Neuronal stem cell (in vitro differentiated cells): Measurements from ENCODE around the gene RTEL1.
"Not testable (repeated sequence)": the region's sequence is repeated elsewhere in the genome, so short reads cannot be mapped to it uniquely, and the experiment has no call there.

ENCODE experiments used
- DNase-seq: peaks from one replicate; pipeline ENCODE4 v3.0.0-alpha.2; 2013; ENCODE audit warnings: low spot score
- H2AFZ ChIP-seq: one replicate; pipeline ENCODE4 v1.6.1; 2013; ENCODE audit warnings: mild to moderate bottlenecking, low read length, inconsistent platforms
- H2AK5ac ChIP-seq: 2 replicates; pipeline ENCODE4 v1.6.1; 2013; ENCODE audit warnings: low read depth, mild to moderate bottlenecking, inconsistent platforms, low read length, moderate library complexity, mixed read lengths
- H2BK120ac ChIP-seq: 2 replicates; pipeline ENCODE4 v1.6.1; 2013; ENCODE audit warnings: low read depth, mild to moderate bottlenecking, inconsistent platforms, low read length, moderate library complexity, mixed read lengths
- H2BK12ac ChIP-seq: one replicate; pipeline ENCODE4 v1.6.1; 2013; ENCODE audit warnings: low read length, inconsistent platforms
- H2BK15ac ChIP-seq: 2 replicates; pipeline ENCODE4 v1.6.1; 2013; ENCODE audit warnings: mild to moderate bottlenecking, low read length, inconsistent platforms, mixed read lengths
- H2BK5ac ChIP-seq: one replicate; pipeline ENCODE4 v1.6.1; 2013; ENCODE audit warnings: inconsistent platforms, mild to moderate bottlenecking, low read length, moderate library complexity
- H3K14ac ChIP-seq: one replicate; pipeline ENCODE4 v1.6.1; 2013; ENCODE audit warnings: low read length, inconsistent platforms
- H3K18ac ChIP-seq: 2 replicates; pipeline ENCODE4 v1.6.1; 2013; ENCODE audit warnings: low read length, inconsistent platforms
- H3K23ac ChIP-seq: 2 replicates; pipeline ENCODE4 v1.6.1; 2013; ENCODE audit warnings: low read depth, mild to moderate bottlenecking, mixed read lengths, low read length, inconsistent platforms; ENCODE audit not compliant: poor library complexity
- H3K27ac ChIP-seq: replicated peaks from 3 replicates; pipeline ENCODE4 v1.5.1; 2013; ENCODE audit warnings: low read length, inconsistent platforms
- H3K27me3 ChIP-seq, 3 experiments: 2 replicates each; pipeline ENCODE4 v1.6.1; 2013; ENCODE audit warnings: low read length in 3 of 3, mild to moderate bottlenecking in 2 of 3, inconsistent platforms in 1 of 3, low read depth in 1 of 3, mixed read lengths in 1 of 3, moderate library complexity in 1 of 3; ENCODE audit not compliant: control insufficient read depth in 3 of 3, insufficient read depth in 3 of 3
- H3K36me3 ChIP-seq, 2 donors: replicated peaks in 1 of 2; 2 replicates each; pipeline ENCODE4 v1.6.1; 2013; ENCODE audit warnings: low read length in 2 of 2; ENCODE audit not compliant: control insufficient read depth in 2 of 2, insufficient read depth in 2 of 2
- H3K4ac ChIP-seq: 2 replicates; pipeline ENCODE4 v1.6.1; 2013; ENCODE audit warnings: inconsistent platforms, mild to moderate bottlenecking, low read length, moderate library complexity
- H3K4me1 ChIP-seq, 2 donors: 1 replicate in 1 of 2; 2 replicates in 1 of 2; pipeline ENCODE4 v1.6.1; 2013; ENCODE audit warnings: low read length in 2 of 2, low read depth in 1 of 2; ENCODE audit not compliant: control insufficient read depth in 2 of 2, insufficient read depth in 1 of 2
- H3K4me2 ChIP-seq: one replicate; pipeline ENCODE4 v1.6.1; 2013; ENCODE audit warnings: mild to moderate bottlenecking, low read length, inconsistent platforms; ENCODE audit not compliant: insufficient read depth, poor library complexity, severe bottlenecking
- H3K4me3 ChIP-seq, 2 donors: 2 replicates each; pipeline ENCODE4 v1.5.1; 2013; ENCODE audit warnings: low read length in 2 of 2, mild to moderate bottlenecking in 2 of 2, inconsistent platforms in 1 of 2, moderate library complexity in 1 of 2
- H3K79me1 ChIP-seq: one replicate; pipeline ENCODE4 v1.6.1; 2013; ENCODE audit warnings: low read depth, mild to moderate bottlenecking, inconsistent platforms, low read length, moderate library complexity
- H3K9ac ChIP-seq: one replicate; pipeline ENCODE4 v1.6.1; 2013; ENCODE audit warnings: mild to moderate bottlenecking, low read depth, low read length, inconsistent platforms; ENCODE audit not compliant: poor library complexity
- H3K9me3 ChIP-seq, 2 donors: replicated peaks in 1 of 2; 2 replicates each; pipeline versions ENCODE3 to v1.6.1; 2013; ENCODE audit warnings: low read length in 2 of 2, mild to moderate bottlenecking in 2 of 2, inconsistent platforms in 1 of 2, low read depth in 1 of 2, mixed read lengths in 1 of 2, moderate library complexity in 1 of 2; ENCODE audit not compliant: control insufficient read depth in 2 of 2, insufficient read depth in 1 of 2
- H4K8ac ChIP-seq: one replicate; pipeline ENCODE4 v1.6.1; 2013; ENCODE audit warnings: low read depth, mild to moderate bottlenecking, inconsistent platforms, low read length, moderate library complexity
- H4K91ac ChIP-seq: one replicate; pipeline ENCODE4 v1.6.1; 2013; ENCODE audit warnings: low read length, low read depth, mild to moderate bottlenecking, inconsistent platforms; ENCODE audit not compliant: poor library complexity
- WGBS, 2 donors: extraction: QIAGEN DNeasy Blood & Tissue Kit; methylation state at CpG; one replicate each; pipeline ENCODE4 v1.1.7; 2013; ENCODE audit warnings: missing lambda C conversion rate in 2 of 2, mixed read lengths in 1 of 2; ENCODE audit not compliant: insufficient read length in 2 of 2, insufficient replicate concordance in 1 of 2; ENCODE audit errors: extremely low coverage in 2 of 2; 5-methylcytosine and 5-hydroxymethylcytosine counted together

The RTEL1 gene

DNA sequence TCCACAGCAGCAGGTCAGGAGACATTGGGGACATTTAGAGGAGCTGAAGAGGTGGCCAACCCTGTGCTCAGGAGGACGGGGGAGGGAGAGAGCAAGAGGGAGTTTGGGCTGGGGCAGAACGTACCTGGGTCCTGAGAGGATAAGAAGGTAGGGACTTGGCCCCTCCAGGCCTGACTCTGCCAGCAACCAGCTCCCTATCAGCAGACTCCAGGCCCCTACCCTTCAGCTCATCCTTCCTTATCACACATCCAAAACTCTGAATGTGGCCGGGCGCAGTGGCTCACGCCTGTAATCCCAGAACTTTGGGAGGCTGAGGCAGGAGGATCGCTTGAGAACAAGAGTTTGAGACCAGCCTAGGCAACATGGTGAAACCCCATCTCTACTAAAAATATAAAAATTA is 9.9 kb upstream of the RTEL1 start:
- peaks cover 0 to 32% of the 10 kb centered on the region in 2 donors for H3K36me3 ChIP-seq
- H3K4me1 ChIP-seq: peaks cover 4 to 7% of the 10 kb centered on the region in 2 donors
- H4K91ac ChIP-seq: no peak overlapping the region
- no peak overlapping the region for H3K27ac ChIP-seq
- H2AK5ac ChIP-seq: no peak overlapping the region
- no peak overlapping the region for H2BK12ac ChIP-seq
- no peak overlapping the region for H2AFZ ChIP-seq
- H2BK120ac ChIP-seq: no peak overlapping the region
- no peak overlapping the region for H3K4me2 ChIP-seq
- H3K9me3 ChIP-seq: no peaks in the 10 kb centered on the region
- peaks cover 0 to 17% (median 4%) of the 10 kb centered on the region in 3 experiments for H3K27me3 ChIP-seq
- no peak overlapping the region for H4K8ac ChIP-seq
- H3K79me1 ChIP-seq: peaks cover 1% of the 10 kb centered on the region
- no peak overlapping the region for H3K4me3 ChIP-seq
- no peak overlapping the region for H3K9ac ChIP-seq
- no peak overlapping the region for H3K23ac ChIP-seq
- H3K18ac ChIP-seq: no peak overlapping the region
- H2BK15ac ChIP-seq: no peak overlapping the region
- no peak overlapping the region for H3K4ac ChIP-seq
- no peak for DNase-seq
- H2BK5ac ChIP-seq: no peak overlapping the region
- WGBS, 2 donors: no CpG with 5 or more reads among the region's 6 CpGs
- no peak overlapping the region for H3K14ac ChIP-seq

DNA sequence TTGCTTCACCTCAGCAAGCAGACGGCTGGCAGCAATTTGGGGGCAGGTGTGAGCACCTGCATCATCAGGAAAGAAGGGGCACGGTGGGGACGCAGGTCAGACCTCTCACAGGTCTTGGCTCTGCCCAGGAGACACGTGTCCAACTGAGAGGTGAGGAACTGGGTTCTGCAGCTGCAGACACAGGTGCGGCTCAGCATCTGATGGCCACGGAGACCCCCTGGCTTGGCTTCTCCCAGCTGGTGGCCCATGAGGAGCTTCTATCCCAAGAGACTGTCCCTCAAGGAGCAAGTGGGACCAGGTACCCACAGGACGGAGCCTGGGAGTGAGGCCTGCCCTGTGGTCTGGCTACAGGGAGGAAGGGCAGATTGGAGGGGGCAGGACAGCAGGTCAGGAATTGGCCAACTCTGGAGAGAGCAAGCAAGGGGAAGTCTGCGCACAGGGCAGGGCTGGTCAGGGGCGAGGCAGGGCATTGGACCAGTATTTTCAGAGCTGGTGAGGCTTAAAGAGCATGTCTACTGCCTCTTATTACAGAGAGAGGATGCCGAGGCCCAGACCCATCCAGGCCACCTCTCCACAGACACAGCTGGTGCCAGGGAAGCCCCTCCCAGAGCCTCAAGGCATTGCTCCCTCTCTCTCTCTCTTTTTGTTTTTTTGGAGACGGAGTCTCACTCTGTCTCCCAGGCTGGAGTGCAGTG is 9.1 kb upstream of the RTEL1 start:
- Histone ChIP-seq H3K27ac (no peak overlapping the region), H3K36me3 (peaks cover 0 to 32% of the 10 kb centered on the region in 2 donors), H3K14ac (no peak overlapping the region), H3K23ac (peak overlapping the region; percentile 1), H3K4me2 (no peak overlapping the region), H2AK5ac (no peak overlapping the region), H3K9me3 (no peaks in the 10 kb centered on the region), H2BK5ac (no peak overlapping the region), H2BK120ac (no peak overlapping the region), H3K4me3 (peak overlapping the region in 1 of 2 donors; percentile 2), H3K9ac (no peak overlapping the region), H3K18ac (no peak overlapping the region), H2AFZ (no peak overlapping the region), H3K4me1 (peaks cover 5 to 8% of the 10 kb centered on the region in 2 donors), H4K8ac (no peak overlapping the region), H3K27me3 (peaks cover 0 to 17% (median 4%) of the 10 kb centered on the region in 3 experiments), H4K91ac (no peak overlapping the region), H2BK12ac (no peak overlapping the region), H3K4ac (no peak overlapping the region), H3K79me1 (peaks cover 1% of the 10 kb centered on the region), H2BK15ac (no peak overlapping the region)
- no peak for DNase-seq
- no CpG with 5 or more reads among the region's 11 CpGs for WGBS, 2 donors

DNA sequence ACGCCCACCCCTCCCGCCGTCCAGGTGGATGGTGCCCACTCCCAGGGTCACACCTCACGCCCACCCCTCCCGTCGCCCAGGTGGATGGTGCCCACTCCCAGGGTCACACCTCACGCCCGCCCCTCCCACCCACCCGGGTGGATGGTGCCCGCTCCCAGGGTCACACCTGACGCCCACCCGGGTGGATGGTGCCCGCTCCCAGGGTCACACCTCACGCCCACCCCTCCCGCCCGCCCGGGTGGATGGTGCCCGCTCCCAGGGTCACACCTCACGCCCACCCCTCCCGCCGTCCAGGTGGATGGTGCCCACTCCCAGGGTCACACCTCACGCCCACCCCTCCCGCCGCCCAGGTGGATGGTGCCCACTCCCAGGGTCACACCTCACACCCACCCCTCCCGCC is 7.6 kb upstream of the RTEL1 start:
- H3K9me3 ChIP-seq, H4K91ac ChIP-seq, H3K4ac ChIP-seq: not testable (repeated sequence)

DNA sequence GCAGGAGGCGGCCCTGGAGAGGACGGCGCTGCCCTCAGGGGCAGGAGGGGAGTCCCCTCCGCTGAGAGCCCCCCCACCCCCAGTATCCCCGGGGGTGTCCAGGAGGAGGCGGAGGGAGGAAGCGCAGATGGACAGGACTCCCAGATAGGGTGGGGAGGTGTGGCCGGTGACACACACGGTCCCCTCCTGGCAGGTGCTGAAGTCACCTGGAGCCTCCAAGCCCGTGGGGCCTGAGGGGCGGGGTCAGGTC is 6.2 kb upstream of the RTEL1 start:
- peak overlapping the region; percentile 21 for H3K14ac ChIP-seq

More for the DNA sequence above, 7.6 kb upstream of the RTEL1 start:
- H3K4me3 ChIP-seq, H3K18ac ChIP-seq, H3K23ac ChIP-seq, H2AK5ac ChIP-seq, H2BK15ac ChIP-seq, H2BK120ac ChIP-seq, H4K8ac ChIP-seq, H3K14ac ChIP-seq, H2BK5ac ChIP-seq, DNase-seq, H3K27ac ChIP-seq, H3K9ac ChIP-seq, H2AFZ ChIP-seq, H2BK12ac ChIP-seq, H3K79me1 ChIP-seq, H3K4me2 ChIP-seq: not testable (repeated sequence)
- Histone ChIP-seq H3K27me3 (peaks cover 0 to 19% (median 4%) of the 10 kb centered on the region in 3 experiments), H3K4me1 (peaks cover 12% of the 10 kb centered on the region in 2 donors), H3K36me3 (peaks cover 0 to 32% of the 10 kb centered on the region in 2 donors)
- WGBS, 2 donors: no CpG with 5 or more reads among the region's 25 CpGs

More for the DNA sequence above, 6.2 kb upstream of the RTEL1 start:
- peak overlapping the region; percentile 43 for H3K23ac ChIP-seq
- H3K27me3 ChIP-seq: peaks cover 0 to 19% (median 4%) of the 10 kb centered on the region in 3 experiments
- H3K4me3 ChIP-seq: peak overlapping the region; percentile 79 to 94
- H3K18ac ChIP-seq: peak overlapping the region; percentile 80
- no peak overlapping the region for H3K4ac ChIP-seq
- H3K4me2 ChIP-seq: peak overlapping the region; percentile 93
- peak overlapping the region; percentile 44 for H3K9ac ChIP-seq
- no peak overlapping the region for H4K8ac ChIP-seq
- no peak overlapping the region for H2BK120ac ChIP-seq
- peak overlapping the region; percentile 20 for H2AK5ac ChIP-seq
- peaks cover 0 to 24% of the 10 kb centered on the region in 2 donors for H3K36me3 ChIP-seq
- WGBS, 2 donors: no CpG with 5 or more reads among the region's 11 CpGs
- H3K4me1 ChIP-seq: peaks cover 12% of the 10 kb centered on the region in 2 donors
- H2AFZ ChIP-seq: peak overlapping the region; percentile 71
- H2BK12ac ChIP-seq: no peak overlapping the region
- no peaks in the 10 kb centered on the region for H3K9me3 ChIP-seq
- H2BK5ac ChIP-seq: no peak overlapping the region
- H4K91ac ChIP-seq: no peak overlapping the region
- no peak for DNase-seq
- no peak overlapping the region for H3K27ac ChIP-seq
- peaks cover 1% of the 10 kb centered on the region for H3K79me1 ChIP-seq
- peak overlapping the region; percentile 58 for H2BK15ac ChIP-seq
